Chondrocyte (in vitro differentiated cells): ENCODE results near the gene NDE1. TPM values are rescaled to one million over a fixed set of nuclear protein-coding genes. Genes with fewer than 3 reads are reported as not detected.
"Not testable (repeated sequence)": the region's sequence is repeated elsewhere in the genome, so short reads cannot be mapped to it uniquely, and the experiment has no call there.

Experiments
- DNase-seq: peaks from one replicate; pipeline ENCODE4 v3.0.0; 2021; ENCODE audit warnings: mixed read lengths, low spot score
- H3K27ac Mint-ChIP-seq: one replicate; pipeline ENCODE4 v1.8.0; 2021; ENCODE audit warnings: mild to moderate bottlenecking, moderate library complexity, mixed read lengths; ENCODE audit not compliant: unreplicated experiment
- H3K27me3 Mint-ChIP-seq: 2 replicates; pipeline ENCODE4 v1.8.0; 2021; ENCODE audit warnings: low read depth, mixed read lengths
- H3K36me3 Mint-ChIP-seq: 2 replicates; pipeline ENCODE4 v1.8.0; 2021; ENCODE audit warnings: low read depth, mixed read lengths
- H3K4me1 Mint-ChIP-seq: 2 replicates; pipeline ENCODE4 v1.8.0; 2021; ENCODE audit warnings: low read depth, mild to moderate bottlenecking, mixed read lengths
- H3K4me3 Mint-ChIP-seq: one replicate; pipeline ENCODE4 v1.8.0; 2021; ENCODE audit warnings: mild to moderate bottlenecking, moderate library complexity, mixed read lengths; ENCODE audit not compliant: unreplicated experiment
- H3K9me3 Mint-ChIP-seq: 2 replicates; pipeline ENCODE4 v1.8.0; 2021; ENCODE audit warnings: low read depth, mixed read lengths
- total RNA-seq: library from RNA; stranded (reverse); gene quantifications from 3 replicates; pipeline ENCODE4 v1.2.1, GENCODE V29; 2021
- TF ChIP-seq, protein P1 (sequence below): fragments of 200-600 bp; sonication (generic); IDR thresholded peaks from 2 replicates; pipeline ENCODE4 v1.5.0; 2021; ENCODE audit warnings: antibody characterized with exemption, mild to moderate bottlenecking, moderate library complexity

Gene NDE1
- total RNA-seq, 1 donor from 2014 or later, result 32.3 TPM

DNA sequence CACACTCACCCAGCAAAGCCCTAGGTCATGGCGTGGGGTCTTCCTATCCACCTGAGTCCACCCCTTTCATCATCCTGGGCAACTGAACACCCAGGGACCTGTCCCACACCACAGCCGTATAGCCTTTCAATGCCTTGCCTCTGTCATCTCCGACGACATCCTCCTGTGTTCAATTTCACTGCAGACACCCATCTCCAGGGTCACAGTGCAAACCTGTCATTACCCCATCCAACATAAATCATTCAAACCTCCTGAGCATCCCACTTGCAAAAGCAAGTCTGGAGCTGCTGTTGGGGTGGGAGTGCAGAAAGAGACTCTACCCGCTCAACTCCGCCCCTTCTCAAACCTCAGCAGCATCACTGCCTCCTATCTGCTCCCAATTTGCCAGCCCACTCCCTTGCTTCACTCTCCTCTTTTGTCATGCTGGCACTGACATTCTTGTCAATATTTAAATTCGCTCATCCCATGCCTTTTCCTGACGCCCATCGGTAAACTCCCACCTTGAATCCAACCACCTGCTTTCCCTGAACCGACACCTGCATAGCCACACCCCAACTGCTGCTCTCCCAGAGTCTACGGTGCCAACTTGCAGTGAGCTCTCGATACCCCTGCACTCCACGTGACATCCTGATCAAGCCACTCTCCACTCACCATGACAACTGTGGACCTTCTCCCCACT, 44.1 kb upstream of the NDE1 start:
- Mint-ChIP-seq H3K27ac (no peak overlapping the region), H3K4me1 (no peaks in the 10 kb centered on the region), H3K27me3 (no peaks in the 10 kb centered on the region), H3K9me3 (no peaks in the 10 kb centered on the region), H3K36me3 (peaks cover 62% of the 10 kb centered on the region), H3K4me3 (no peak overlapping the region)
- TF ChIP-seq, protein P1, sequence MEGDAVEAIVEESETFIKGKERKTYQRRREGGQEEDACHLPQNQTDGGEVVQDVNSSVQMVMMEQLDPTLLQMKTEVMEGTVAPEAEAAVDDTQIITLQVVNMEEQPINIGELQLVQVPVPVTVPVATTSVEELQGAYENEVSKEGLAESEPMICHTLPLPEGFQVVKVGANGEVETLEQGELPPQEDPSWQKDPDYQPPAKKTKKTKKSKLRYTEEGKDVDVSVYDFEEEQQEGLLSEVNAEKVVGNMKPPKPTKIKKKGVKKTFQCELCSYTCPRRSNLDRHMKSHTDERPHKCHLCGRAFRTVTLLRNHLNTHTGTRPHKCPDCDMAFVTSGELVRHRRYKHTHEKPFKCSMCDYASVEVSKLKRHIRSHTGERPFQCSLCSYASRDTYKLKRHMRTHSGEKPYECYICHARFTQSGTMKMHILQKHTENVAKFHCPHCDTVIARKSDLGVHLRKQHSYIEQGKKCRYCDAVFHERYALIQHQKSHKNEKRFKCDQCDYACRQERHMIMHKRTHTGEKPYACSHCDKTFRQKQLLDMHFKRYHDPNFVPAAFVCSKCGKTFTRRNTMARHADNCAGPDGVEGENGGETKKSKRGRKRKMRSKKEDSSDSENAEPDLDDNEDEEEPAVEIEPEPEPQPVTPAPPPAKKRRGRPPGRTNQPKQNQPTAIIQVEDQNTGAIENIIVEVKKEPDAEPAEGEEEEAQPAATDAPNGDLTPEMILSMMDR, result no peak
- DNase-seq, result no peak

DNA sequence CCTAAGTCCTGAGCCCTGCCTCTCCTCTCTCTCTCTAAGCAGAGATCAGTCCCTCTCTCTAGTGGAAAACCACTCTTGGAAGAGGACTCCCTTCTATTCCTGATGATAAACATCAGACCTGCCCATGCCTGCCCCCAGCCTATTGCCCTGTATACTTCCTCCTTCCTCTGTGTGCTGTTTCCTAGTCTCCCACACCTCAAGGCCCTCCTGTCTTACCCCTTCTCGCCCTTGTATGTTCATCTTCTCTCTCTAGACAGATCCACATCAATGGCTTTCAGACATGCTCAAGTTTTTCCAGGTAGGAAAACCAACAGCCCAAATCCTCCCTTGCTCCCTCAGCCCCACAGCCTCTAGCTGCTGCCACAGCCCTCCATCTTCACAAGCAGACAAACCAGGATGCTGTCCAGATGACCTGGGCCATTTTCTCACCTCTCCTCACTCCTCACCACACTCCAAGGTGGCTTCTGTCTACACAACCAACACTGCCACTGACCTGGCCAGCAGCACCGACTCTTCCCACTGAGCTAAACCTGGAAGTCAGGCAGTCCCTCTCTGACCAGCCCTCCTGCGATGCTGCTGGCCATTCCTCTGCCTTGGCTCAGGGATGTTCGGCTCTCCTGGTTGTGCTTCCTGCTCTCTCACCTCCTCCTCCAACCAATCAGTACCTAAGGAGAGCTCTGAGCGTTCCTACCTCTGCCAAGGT, 43.4 kb upstream of the NDE1 start:
- H3K4me3 Mint-ChIP-seq, result no peak overlapping the region
- H3K27ac Mint-ChIP-seq, result no peak overlapping the region
- no peak for DNase-seq
- H3K9me3 Mint-ChIP-seq, result no peaks in the 10 kb centered on the region
- no peaks in the 10 kb centered on the region for H3K4me1 Mint-ChIP-seq
- H3K27me3 Mint-ChIP-seq, result no peaks in the 10 kb centered on the region
- H3K36me3 Mint-ChIP-seq, result peaks cover 58% of the 10 kb centered on the region
- TF ChIP-seq, protein P1, result no peak

DNA sequence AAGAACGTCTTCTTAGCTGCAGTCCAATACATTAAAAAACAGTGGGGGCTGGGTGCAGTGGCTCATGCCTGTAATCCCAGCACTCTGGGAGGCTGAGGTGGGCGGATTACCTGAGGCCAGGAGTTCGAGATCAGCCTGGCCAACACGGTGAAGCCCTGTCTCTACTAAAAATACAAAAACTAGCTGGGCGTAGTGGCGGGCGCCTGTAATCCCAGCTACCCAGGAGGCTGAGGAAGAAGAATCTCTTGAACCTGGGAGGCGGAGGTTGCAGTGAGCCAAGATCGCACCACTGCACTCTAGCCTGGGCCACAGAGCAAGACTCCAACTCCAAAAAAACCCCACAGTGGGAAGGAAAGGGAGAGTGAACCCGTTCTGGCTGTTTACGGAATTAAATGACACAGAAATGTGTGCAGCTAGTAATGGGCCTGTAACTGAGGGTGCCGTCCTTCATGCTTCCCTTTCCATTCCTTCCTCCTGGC, 42.8 kb upstream of the NDE1 start:
- H3K9me3 Mint-ChIP-seq, H3K27me3 Mint-ChIP-seq, DNase-seq, H3K4me3 Mint-ChIP-seq, H3K27ac Mint-ChIP-seq, H3K4me1 Mint-ChIP-seq: not testable (repeated sequence)
- peaks cover 56% of the 10 kb centered on the region for H3K36me3 Mint-ChIP-seq

DNA sequence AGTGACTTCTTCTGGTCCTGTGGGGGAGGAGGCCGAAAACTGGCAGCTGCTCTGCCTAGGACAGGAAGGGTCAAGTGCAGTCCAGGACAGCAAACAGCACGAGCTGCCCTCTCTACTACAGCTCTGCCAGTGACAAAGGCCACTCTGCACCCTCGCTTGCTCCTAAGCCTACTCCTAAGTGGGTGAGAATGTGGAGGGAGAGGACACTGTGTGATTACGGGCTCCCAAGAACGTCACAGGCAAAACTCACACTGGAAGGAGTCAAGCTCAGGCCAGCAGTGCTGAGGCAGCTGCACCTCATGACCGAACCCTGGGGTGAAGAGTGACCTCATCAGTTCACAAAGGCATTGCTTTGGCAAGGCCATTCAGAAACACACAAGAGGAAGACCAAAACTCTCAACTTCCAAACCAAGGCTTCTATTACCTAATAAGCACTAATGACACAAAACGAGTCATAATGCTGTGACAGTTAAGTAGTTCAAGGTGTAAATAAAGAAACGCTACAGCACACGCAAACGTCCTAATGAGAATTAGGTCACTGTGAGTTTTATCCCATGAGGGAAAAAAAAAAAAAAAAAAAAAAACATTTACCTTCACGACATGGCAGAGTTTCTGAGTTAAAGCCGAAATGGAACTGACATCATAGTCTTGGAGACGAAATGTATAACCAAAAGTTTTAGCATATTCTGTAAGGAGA, 42.2 kb upstream of the NDE1 start:
- Mint-ChIP-seq H3K4me1 (no peaks in the 10 kb centered on the region), H3K9me3 (no peaks in the 10 kb centered on the region), H3K27ac (no peak overlapping the region), H3K27me3 (no peaks in the 10 kb centered on the region), H3K36me3 (peaks cover 56% of the 10 kb centered on the region), H3K4me3 (no peak overlapping the region)
- DNase-seq, result no peak
- TF ChIP-seq, protein P1, result no peak

DNA sequence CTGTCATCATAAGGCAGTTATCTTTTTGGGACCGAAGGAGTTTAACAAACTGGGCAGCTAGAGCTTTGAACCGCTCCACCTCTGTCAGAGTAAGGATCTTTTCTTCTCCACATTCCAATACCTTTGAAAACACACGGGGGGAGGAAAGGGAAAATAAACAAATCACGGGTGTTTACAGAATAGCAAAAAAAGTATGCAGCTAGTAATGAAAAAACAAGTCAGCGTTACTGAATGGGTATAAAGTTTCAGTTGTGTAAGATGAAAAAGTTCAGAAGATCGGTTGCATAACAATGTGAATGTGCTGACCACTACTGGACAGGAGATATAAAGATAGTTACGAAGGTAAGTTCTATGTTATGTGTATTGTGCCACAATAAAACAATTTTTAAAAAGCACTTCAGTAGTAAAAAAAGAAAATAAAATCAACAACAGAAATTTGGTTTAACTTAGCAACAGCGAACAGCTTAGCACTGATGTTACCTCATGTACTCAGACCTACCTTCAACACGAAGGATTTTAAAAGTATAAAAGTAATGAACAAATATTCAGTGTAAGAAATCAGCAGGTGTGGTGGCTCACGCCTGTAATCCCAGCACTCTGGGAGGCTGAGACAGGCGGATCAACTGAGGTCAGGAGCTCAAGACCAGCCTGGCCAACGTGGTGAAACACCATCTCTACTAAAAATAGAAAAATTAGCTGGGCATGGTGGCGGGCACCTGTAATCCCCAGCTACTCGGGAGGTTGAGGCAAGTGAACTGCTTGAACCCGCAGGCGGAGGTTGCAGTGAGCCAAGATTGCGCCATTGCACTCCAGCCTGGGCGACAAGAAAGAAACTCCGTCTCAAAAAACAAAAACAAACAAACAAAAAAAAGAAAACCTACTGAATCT, 41.4 kb upstream of the NDE1 start:
- DNase-seq, result no peak
- Mint-ChIP-seq H3K27ac (no peak overlapping the region), H3K27me3 (no peaks in the 10 kb centered on the region), H3K4me1 (peaks cover under 1% of the 10 kb centered on the region), H3K9me3 (no peaks in the 10 kb centered on the region), H3K36me3 (peaks cover 53% of the 10 kb centered on the region), H3K4me3 (no peak overlapping the region)
- TF ChIP-seq, protein P1, result peak; percentile 43
